ENCODE measurements around the gene RPS6KA2.

Gene RPS6KA2

GRCh38 chr6:166417285-166417691, 209.8 kb downstream of the RPS6KA2 start:
- no peak for DNase-seq (ENCODE audit: low read depth)
- no peak for TF ChIP-seq CTCF (conservative IDR thresholded peaks at IDR 0.05; ENCODE audit: control insufficient read depth, insufficient read depth, low read depth, low read length)
- H3K4me3 ChIP-seq (ENCODE audit: control insufficient read depth, low read depth, low read length) = no peak overlapping the region

GRCh38 chr6:166415833-166416347, 211.2 kb downstream of the RPS6KA2 start:
- DNase-seq (ENCODE audit: low read depth) = no peak
- TF ChIP-seq CTCF (conservative IDR thresholded peaks at IDR 0.05; ENCODE audit: control insufficient read depth, insufficient read depth, low read depth, low read length) = no peak
- no peak overlapping the region for H3K4me3 ChIP-seq (ENCODE audit: control insufficient read depth, low read depth, low read length)

GRCh38 chr6:166415306-166415705, 211.7 kb downstream of the RPS6KA2 start:
- no peak for TF ChIP-seq CTCF (conservative IDR thresholded peaks at IDR 0.05; ENCODE audit: control insufficient read depth, insufficient read depth, low read depth, low read length)
- no peak overlapping the region for H3K4me3 ChIP-seq (ENCODE audit: control insufficient read depth, low read depth, low read length)
- no peak for DNase-seq (ENCODE audit: low read depth)

- no peak for TF ChIP-seq CTCF (conservative IDR thresholded peaks at IDR 0.05; ENCODE audit: control insufficient read depth, insufficient read depth, low read depth, low read length)
- DNase-seq (ENCODE audit: low read depth) = no peak
- no peak overlapping the region for H3K4me3 ChIP-seq (ENCODE audit: control insufficient read depth, low read depth, low read length)
Measured at GRCh38 chr6:166413491-166413951, 213.5 kb downstream of the RPS6KA2 start.

- TF ChIP-seq CTCF (conservative IDR thresholded peaks at IDR 0.05; ENCODE audit: control insufficient read depth, insufficient read depth, low read depth, low read length) = no peak
Measured at GRCh38 chr6:166412911-166413384, 214.1 kb downstream of the RPS6KA2 start.

GRCh38 chr6:166412156-166412910, 214.7 kb downstream of the RPS6KA2 start:
- DNase-seq (ENCODE audit: low read depth) = no peak
- TF ChIP-seq CTCF (conservative IDR thresholded peaks at IDR 0.05; ENCODE audit: control insufficient read depth, insufficient read depth, low read depth, low read length) = no peak
- H3K4me3 ChIP-seq (ENCODE audit: control insufficient read depth, low read depth, low read length) = no peak overlapping the region

More at GRCh38 chr6:166412911-166413384, 214.1 kb downstream of the RPS6KA2 start:
- no peak for DNase-seq (ENCODE audit: low read depth)
- no peak overlapping the region for H3K4me3 ChIP-seq (ENCODE audit: control insufficient read depth, low read depth, low read length)

Data from fibroblast of mammary gland (primary cell).